Choroid plexus epithelial cell (primary cell): Measurements from ENCODE around the gene PRKG1.

Source experiments
- DNase-seq: peaks from one replicate; pipeline ENCODE4 v3.0.0-alpha.2; 2010; ENCODE audit warnings: low read depth
- H3K4me3 ChIP-seq: 2 replicates; pipeline ENCODE4 v1.5.1; 2011; ENCODE audit warnings: low read depth, mild to moderate bottlenecking, control low read depth, low read length, moderate library complexity
- CTCF ChIP-seq: conservative IDR thresholded peaks from 2 replicates; pipeline ENCODE4 v1.5.1; 2011; ENCODE audit warnings: low read depth, mild to moderate bottlenecking, control low read depth, inconsistent platforms, low read length, moderate library complexity

The PRKG1 gene

GRCh38 chr10:51124852-51125251 is 50.6 kb downstream of the PRKG1 start:
- no peak overlapping the region for H3K4me3 ChIP-seq
- DNase-seq, result no peak
- TF ChIP-seq CTCF, result no peak

GRCh38 chr10:51125518-51125917 is 51.2 kb downstream of the PRKG1 start:
- DNase-seq, result no peak
- H3K4me3 ChIP-seq, result no peak overlapping the region
- no peak for TF ChIP-seq CTCF

GRCh38 chr10:51129946-51130544 is 55.8 kb downstream of the PRKG1 start:
- DNase-seq, result no peak
- no peak for TF ChIP-seq CTCF
- H3K4me3 ChIP-seq, result no peak overlapping the region

- H3K4me3 ChIP-seq, result no peak overlapping the region
- TF ChIP-seq CTCF, result no peak
- DNase-seq, result peak; percentile 38
These were observed 63.7 kb downstream of the PRKG1 start for GRCh38 chr10:51137756-51138529.

GRCh38 chr10:51139176-51139575 is 64.9 kb downstream of the PRKG1 start:
- no peak for TF ChIP-seq CTCF
- DNase-seq, result no peak
- no peak overlapping the region for H3K4me3 ChIP-seq

GRCh38 chr10:51141010-51141409 is 66.7 kb downstream of the PRKG1 start:
- DNase-seq, result no peak
- no peak for TF ChIP-seq CTCF
- no peak overlapping the region for H3K4me3 ChIP-seq
